GM19351 (cell line): ENCODE measurements around the gene SPRY4.
"Not testable (repeated sequence)": the region's sequence is repeated elsewhere in the genome, so short reads cannot be mapped to it uniquely, and the experiment has no call there.

Source experiments
- ATAC-seq: cut with Tn5 transposase; IDR thresholded peaks from one replicate; pipeline ENCODE4 v1.9.1; 2021; ENCODE audit warnings: mild to moderate bottlenecking, moderate library complexity; ENCODE audit not compliant: unreplicated experiment

The SPRY4 gene

DNA sequence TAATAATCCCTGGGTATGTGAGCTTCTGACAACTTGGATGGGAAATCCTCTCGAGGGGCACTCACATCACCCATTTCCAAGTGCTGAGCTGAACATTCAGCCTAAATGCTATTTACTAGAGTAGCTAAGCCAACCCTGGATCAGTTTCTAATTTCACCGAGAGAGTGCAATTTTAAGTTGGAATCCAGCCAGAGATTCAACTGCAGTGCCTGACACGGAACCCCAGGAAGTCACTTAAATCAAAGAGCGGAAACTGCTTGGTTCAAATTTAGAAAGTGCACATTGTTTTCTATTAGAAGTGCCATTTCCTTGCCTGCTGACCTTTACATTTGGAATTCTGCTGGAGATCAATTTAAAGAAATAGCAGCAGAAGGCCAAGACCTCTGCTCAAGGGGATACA, 8.8 kb downstream of the SPRY4 start:
- ATAC-seq: no peak

DNA sequence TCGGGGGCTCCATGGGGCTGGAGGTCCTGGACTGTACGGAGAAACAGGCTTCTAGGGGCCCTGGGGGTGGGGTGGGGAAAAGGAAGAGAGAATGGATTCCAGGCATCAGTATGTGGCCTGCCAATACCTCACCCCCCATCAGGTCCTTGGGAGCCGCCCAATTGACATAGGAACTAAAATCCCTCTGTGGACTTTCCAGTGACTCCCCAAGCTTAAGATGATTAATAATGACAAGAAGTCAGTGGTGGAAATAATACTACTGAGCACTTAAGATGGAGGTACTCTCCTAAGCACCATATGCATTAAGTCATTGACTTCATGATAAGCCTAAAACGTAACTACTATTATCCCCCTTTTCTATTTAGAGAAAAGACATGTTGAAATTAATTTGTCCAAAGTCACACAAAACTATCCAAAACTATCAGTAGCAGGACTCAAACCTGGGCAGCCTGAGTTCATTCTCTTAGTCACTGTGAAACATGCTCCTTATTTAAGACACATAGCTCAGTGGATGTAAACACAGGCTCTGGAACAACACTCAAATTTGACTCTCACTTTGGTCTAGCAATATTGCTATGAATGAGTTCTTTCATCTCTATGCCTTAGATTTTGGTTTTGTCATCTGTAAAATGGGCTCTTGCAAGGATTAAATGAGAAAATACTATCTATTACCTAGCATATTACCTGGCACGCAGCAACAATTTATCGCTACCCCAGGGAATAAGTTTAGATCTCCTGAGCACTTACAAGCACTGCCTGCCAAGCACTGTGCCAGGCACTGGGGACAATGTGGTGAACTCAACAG, 9.5 kb downstream of the SPRY4 start:
- ATAC-seq: no peak

DNA sequence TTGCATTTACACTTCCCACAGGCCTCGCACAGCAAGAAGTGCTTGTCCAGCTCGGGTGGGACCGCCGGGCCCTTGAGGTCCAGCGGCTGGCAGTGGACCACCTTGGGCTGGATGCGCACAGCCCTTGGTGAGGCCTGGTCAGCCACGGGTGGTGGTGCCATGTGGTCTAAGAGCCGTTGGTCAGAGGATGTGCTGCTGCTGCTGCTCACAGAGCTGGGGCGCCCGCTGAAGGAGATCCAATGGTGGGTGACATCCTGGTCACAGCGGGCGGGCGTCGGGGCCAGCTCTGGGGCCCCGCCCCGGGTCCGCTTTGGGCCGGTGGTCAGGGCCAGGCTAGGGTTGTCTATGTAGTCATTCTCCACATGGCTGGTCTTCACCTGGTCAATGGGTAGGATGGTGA, 10.2 kb downstream of the SPRY4 start:
- no peak for ATAC-seq

DNA sequence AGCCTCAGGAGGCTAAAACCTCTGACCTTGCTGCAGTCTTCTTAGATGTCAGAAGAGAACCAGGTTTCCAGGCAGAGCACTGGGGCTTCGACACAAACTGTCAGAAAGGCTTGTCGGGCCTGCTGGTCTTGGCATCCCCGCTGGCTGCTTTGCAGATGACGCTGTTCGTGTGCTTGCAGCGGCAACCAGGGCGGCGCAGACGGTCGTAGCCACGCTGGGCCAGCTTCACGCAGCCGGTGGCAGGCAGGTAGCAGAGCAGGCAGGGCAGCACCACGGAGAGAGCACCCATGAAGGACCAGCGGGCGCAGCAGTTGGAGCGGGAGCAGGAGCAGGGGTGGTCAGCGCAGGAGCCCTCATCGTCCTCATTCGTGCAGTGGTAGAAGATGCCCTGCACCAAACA, 10.7 kb downstream of the SPRY4 start:
- ATAC-seq: no peak

DNA sequence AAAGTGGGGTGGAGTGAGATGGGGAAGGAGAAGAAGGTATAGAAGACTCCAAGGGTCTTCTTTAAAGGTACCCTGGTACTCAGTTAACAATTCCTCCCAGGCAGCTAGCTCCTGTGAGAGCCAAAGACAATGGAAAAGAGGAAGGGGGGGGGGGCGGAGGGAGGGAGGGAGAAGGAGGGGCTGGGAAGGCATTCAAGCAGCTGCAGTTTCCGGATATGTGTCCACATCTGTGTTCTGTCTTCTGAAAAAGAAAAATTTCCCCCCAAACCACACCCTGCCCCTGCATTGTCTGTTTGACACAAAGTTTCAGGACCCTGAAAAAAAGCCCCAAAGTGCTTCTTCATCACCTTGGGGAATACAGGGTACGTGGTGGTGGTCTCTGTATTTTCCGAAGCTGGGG, 11.1 kb downstream of the SPRY4 start:
- no peak for ATAC-seq

DNA sequence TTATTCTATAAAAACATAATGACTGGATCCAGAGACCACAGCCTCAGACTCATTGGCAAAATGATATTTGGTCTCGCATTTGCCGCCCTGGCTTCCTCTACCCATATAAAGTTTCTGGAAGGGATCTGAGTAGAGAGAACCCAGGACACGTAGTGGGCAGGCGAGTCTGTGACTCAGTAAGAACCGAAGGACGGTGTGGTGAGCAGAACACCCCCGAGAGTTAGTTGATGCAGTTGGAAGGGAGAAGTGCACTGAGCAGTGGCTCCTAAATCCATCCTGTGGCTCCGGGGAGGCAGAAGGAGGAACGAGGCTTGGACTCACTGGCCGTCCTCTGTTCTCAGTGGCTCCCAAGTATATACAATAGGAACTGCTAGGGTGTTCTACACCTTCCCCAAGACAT, 11.5 kb downstream of the SPRY4 start:
- ATAC-seq: no peak

DNA sequence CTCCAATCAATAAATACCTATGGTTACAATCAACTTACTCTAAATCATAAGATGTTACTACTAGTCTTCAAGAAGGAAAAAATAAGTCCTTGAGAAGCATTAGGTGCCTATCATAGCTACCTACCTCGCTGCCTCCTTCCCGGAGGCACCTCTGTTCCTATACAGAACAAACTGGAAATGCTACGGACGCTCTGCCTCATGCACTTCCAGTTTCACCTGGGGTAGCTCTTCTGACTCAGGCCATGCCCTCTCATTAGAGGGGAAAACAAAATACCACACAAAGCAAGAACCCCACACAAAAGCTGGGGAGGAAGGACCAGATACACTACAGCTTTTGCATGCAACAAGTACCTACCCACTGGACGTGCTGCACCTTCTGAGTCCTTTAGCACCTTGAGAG, 12.4 kb downstream of the SPRY4 start:
- no peak for ATAC-seq

DNA sequence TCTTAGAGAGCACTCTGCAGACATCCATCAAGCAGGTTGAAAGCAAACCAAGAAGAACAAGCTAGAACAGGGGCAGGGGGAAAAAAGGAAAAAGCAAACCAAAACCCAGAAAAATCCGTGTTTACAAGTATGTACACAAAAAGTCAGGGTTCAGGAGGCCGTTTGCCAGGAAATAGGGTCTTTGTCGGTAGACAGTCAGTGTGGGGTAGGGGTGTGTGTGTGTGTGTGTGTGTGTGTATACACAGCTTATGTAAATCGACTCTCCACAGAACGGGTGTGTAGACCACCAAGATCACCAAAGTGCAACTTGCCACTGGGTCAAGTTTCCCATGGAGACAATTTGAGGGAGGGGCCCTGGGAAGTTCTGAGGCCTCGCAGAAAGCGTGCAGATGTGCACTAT, 13.1 kb downstream of the SPRY4 start:
- no peak for ATAC-seq

DNA sequence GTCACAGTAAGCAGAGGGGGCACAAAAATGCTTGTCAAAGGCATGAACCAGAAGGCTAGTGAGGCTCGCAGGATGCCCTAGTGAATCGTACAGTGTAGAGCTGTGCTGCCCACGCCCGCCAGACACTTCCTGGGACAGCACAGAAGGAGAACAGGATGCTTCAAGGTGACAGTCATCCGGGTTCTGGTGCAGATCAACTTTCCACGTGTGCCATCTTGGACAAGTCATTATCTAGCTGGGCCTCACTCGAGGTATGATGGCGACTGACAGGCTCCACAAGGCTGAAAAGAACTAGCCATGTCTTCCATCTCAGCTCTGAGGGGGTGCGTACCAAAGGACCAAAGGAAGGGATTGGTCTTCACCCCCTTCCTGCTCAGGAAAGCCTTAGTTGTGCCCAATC, 14.0 kb downstream of the SPRY4 start:
- no peak for ATAC-seq

DNA sequence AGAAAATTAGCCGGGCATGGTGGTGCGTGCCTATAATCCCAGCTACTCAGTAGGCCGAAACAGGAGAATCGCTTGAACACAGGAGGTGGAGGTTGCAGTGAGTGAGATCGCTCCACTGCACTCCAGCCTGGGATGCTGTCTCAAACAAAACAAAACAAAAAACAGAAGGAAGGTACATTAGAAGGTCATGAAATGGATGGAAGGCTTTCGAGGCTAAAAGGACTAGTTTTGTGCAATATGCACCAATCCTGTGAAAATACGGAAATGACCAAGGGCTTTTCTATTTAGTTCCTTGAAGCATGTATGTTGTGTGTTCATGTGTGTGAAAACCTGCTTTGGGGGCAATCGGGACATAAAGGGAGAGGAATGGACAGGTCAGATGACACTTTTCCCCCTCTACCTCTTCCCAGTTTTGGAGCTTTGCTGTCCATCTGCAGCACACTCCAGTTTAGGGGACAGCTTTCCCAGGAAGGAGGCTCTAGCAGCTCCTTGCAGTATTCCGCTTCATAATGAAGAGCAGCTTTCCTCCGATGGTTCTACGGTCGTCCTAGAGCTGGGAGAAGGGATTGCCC, 15.0 kb downstream of the SPRY4 start:
- ATAC-seq: no peak

DNA sequence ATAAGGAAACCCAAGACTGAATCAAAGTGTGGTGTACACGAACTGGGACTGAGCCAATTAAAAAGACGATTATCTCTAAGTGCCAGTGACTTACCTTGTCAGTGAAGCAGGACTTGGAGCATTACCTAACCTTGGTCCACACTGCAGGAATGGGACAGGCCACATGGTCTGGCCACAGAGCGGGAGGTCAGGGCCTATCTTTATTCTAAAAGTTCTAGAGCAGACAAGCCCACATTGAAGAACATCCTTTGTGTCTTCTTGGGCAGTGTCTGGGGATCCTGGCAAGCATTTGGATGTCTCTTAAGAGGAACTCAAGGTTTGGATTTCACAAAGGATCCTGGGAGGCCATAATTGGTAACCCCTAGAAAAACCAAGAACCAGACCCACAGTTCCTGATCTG, 16.5 kb downstream of the SPRY4 start:
- ATAC-seq: no peak

DNA sequence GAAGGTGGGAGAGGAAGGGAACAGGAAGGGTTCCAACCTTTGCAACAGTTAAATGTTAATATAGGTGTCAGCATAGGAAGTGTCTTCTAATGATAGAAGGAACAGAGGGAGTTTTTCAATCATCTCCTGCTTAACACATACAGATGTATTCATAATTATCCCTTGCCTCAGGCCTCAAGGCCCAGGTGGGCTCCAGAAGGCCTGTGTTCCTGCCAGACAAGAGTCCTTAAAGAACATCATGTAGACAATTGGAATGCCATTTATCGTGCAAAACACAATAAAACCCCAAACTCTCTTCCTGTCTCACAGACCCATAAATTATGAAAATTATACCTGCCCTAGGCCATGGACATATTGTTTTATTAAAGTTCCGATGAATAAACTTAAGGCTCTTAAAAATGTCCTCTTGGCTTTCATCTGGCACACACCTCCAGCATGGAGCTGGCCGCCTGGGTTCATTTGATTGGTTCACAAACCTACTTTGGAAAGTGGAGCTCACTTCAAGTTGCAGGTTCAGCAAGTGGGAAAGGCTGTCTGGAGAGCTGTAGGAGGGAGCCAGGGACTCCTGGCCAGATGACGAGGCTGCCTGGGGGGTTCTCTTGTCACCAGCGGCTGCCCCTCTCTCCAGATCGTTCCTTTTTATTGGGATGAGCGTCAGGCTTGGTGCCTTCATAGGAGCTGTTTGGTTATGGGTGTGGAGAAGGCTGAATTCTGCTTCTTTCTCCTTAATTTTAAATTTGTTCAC, 17.5 kb downstream of the SPRY4 start:
- ATAC-seq: no peak

DNA sequence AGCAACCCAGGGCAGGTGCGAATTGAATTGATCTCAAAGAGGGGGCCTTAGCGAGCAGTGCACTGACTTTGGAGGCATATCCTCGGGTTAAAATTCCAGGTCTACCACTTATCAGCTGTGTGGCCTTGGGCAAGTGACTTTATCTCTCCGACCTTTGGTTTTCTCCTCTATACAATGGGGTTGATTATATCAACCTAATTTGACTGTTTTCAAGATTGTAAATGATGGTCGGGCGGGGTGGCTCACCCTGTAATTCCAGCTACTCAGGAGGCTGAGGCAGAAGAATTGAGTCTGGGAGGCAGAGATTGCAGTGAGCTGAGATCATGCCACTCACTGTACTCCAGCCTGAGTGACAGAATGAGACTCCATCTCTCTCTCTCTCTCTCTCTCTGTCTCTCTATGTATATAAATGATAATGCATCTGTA, 18.7 kb downstream of the SPRY4 start:
- ATAC-seq: no peak

DNA sequence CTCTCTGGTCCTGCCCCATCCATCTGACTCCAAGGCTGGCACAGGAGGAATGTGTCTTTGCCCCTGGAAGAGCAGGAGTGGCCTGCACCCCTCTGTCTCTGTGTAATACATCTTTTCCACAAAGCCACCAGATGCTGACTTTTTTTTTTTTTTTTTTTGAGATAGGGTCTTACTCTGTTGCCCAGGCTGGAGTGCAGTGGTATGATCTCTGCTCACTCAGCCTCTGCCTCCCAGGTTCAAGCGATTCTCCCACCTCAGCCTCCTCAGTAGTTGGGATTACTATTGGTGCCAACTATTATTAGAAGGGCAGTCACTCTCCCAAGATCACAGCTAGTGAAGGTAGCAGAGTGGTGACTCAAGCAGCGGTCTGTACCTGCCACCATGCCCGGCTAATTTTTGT, 19.6 kb downstream of the SPRY4 start:
- ATAC-seq: no peak

DNA sequence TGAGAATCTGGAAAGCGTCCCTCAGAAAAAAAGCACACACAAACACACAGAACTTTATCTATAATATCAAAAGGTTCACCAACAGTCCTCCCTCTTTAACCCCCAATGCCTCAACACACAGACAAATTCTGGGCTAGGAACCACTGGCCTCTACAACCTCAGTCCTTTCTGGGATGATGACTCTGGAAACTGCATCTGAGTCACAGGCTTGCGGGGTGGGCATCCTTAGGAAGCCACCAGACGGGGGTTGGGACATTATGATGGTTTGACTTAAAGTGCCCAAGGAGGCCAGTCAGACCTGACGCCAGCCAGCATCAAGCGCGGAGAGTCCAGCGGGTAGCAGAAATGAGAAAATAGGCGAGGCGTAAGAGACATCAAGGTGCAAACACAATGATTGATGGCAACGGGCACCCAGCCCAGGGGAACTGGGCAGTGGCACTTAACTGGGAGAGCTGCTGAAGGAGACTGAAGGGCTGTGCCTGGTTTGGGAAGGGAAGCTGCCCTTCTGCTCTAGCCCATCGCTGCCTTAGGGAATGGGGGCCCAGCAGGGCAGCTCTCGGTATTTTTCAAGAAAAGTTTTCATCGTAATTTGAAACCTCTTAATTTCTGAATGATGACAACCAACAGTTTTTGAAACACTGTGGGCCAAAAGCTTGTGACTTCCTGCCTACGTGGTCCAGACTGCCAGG, 20.7 kb downstream of the SPRY4 start:
- no peak for ATAC-seq

DNA sequence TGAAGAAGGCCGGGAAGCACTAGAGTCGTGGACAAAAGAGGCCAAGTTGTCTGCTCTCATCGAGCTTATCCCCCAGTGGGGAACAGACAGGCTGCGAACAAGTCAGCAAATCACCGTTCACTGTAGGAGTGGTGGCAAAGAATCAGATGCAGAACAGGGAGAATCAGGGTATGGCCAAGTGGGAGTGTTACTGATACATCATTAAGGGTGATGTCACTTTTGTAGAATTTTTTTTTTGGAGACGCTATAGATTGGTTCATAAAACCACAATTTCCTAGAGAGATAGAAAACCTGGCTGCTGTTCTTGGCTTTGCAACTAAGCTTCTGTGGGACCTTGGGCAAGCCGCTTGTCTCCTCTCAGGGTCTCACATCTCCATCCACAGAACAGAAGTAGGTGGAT, 21.3 kb downstream of the SPRY4 start:
- no peak for ATAC-seq

DNA sequence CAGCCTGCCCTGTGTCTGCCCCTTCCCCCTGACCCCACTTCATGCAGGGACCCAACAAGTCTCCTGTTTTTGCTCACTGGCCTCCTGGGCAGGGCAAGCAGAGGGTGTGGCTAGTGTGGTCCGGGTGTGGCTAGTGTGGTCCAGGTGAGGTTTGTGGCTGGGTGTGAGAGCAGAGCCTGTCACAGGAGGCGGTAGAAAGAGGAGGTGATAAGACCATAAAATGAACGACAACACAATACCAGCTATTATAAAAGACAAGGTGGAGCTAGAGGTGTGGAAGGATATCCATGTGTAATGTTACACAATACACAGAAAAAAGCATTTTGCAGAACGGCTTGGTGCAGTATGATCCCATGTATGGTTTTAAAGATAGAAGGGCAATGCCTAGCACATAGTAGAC, 23.3 kb downstream of the SPRY4 start:
- no peak for ATAC-seq

DNA sequence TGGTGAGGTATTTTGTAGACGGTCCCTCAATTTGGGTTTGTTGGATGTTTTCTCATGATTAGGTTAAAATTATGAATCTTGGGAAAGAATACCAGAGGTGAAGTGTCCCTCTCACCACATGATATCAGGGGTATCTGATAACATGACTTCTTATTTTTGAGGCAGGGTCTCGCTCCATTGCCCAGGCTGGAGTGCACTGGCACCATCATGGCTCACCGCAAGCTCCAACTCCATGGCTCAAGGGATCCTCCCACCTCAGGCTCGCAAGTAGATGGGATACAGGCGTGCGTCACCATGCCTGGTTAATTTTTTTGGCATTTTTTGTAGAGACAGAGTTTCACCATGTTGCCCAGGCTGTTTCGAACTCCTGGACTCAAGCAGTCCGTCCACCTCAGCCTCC, 24.1 kb downstream of the SPRY4 start:
- ATAC-seq: no peak

DNA sequence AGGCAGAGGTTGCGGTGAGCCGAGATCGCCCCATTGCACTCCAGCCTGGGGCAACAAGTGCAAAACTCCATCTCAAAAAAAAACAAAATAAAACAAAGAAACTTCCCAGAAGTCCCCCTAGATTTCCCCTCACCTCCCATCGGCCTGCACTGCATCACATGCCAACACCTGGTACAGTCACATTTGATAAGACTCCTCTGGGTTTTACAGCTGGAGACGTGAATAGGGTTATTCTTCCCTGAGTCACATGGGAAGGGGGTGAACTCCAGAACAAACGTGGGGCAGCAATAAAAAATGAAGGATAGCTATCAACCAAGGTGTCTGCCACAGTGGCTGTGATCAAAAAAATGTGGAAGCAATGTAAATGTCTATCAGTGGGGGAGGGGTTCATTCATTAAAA, 26.0 kb downstream of the SPRY4 start:
- no peak for ATAC-seq

DNA sequence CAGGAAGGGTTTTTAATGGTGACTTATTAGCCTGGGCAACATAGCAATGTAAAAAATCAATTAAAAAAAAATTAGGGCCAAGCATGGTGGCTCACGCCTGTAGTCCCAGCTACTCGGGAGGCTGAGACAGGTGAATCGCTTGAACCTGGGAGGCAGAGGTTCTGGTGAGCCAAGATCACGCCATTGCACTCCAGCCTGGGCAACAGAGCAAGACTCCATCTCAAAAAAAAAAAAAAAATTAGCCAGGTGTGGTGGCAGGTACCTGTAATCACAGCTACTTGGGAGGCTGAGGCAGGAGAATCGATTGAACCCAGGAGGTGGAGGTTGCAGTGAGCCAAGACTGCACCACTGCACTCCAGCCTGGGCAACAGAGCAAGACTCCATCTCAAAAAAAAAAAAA, 27.0 kb downstream of the SPRY4 start:
- not testable (repeated sequence) for ATAC-seq

DNA sequence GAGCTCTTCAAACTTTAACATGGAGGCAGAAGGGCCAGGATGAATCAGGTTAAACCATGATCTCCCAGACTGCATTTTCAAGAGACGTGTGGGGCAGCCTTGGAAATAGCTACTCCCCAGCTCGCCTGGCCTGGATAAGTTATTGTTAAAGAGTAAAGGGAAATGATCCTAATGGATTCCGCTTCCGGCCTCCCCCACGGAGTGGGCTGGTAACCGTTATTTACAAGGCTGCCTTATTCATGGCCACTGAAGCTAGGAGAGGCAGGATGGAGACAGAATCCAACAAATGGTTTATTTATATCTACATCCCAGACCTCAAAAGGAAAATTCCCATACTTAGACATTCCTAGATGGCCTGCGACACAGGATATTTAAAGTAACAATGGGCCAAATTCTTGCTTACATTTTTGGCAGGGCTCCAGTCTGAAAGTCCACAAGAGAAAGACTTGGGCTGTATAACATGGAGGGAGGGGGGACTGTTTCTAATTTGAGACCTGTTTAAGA, 27.9 kb downstream of the SPRY4 start:
- no peak for ATAC-seq
